A549 (cell line): Measurements from ENCODE around the gene AGAP3. TPM values are rescaled to one million over a fixed set of nuclear protein-coding genes. Genes with fewer than 3 reads are reported as not detected.

ENCODE experiments used
- ATAC-seq, 2 experiments: fragments of 200-7000 bp in 1 of 2; fragments of >200 bp in 1 of 2; cut with Nextera tagmentation in 1 of 2; cut with Tn5 transposase in 1 of 2; 3 replicates each; pipeline versions ENCODE4 v1.8.0 to v1.9.1; 2018 to 2020; ENCODE audit warnings: mild to moderate bottlenecking in 1 of 2, moderate library complexity in 1 of 2
- CTCF ChIA-PET: fragments of 300-600 bp; sonication (Branson Sonifier 250); formaldehyde crosslinking; extraction: SDS; loops from one replicate; lab custom pipeline; 2021; ENCODE audit warnings: antibody characterized with exemption, inconsistent platforms; lab: Yijun Ruan, JAX
- POLR2A ChIA-PET: fragments of 350-600 bp; formaldehyde crosslinking; extraction: SDS; loops from one replicate; lab custom pipeline; 2021; ENCODE audit warnings: antibody characterized with exemption, inconsistent platforms; lab: Yijun Ruan, JAX
- DNase-seq, 2 experiments: peaks; one replicate each; pipeline versions ENCODE4 v3.0.0 to v3.0.0-alpha.2; 2011 to 2016; ENCODE audit warnings: low read depth in 1 of 2, low spot score in 1 of 2
- FAIRE-seq: peaks from 2 replicates; lab custom pipeline; 2011; peaks lifted over from hg19 to GRCh38; lab: Jason Lieb, UNC
- H3K27ac ChIP-seq, 2 experiments: fragments of >200 bp; sonication (Bioruptor Twin); formaldehyde crosslinking; 3 replicates each; pipeline ENCODE4 v1.5.1; 2016 to 2017
- H3K4me1 ChIP-seq: fragments of >200 bp; sonication (Bioruptor Twin); formaldehyde crosslinking; 3 replicates; pipeline ENCODE4 v1.6.1; 2016
- H3K4me2 ChIP-seq: fragments of >200 bp; sonication (Bioruptor Twin); formaldehyde crosslinking; 3 replicates; pipeline ENCODE4 v1.6.1; 2016
- H3K4me3 ChIP-seq: fragments of >200 bp; sonication (Bioruptor Twin); formaldehyde crosslinking; 3 replicates; pipeline ENCODE4 v1.5.1; 2016
- H3K9me3 ChIP-seq: fragments of >200 bp; sonication (Bioruptor Twin); formaldehyde crosslinking; 3 replicates; pipeline ENCODE4 v1.6.1; 2016
- BHLHE40 ChIP-seq: IDR thresholded peaks from 2 replicates; pipeline ENCODE4 v1.6.1; 2012; ENCODE audit warnings: low read depth, low read length, inconsistent platforms
- FOXS1 ChIP-seq: fragments of 250-450 bp; sonication (Bioruptor Pico); IDR thresholded peaks from 2 replicates; pipeline ENCODE4 v1.5.0; 2020; ENCODE audit warnings: mild to moderate bottlenecking, moderate library complexity
- HDAC2 ChIP-seq: fragments of 200-600 bp; sonication (generic); IDR thresholded peaks from 2 replicates; pipeline ENCODE4 v1.6.1; 2016
- HEYL ChIP-seq: fragments of 250-450 bp; sonication (Bioruptor Pico); IDR thresholded peaks from 2 replicates; pipeline ENCODE4 v1.8.0; 2021; ENCODE audit warnings: mild to moderate bottlenecking, moderate library complexity
- KDM1A ChIP-seq: fragments of 200-600 bp; sonication (generic); IDR thresholded peaks from 2 replicates; pipeline ENCODE4 v1.6.1; 2016; ENCODE audit warnings: low read depth, mild to moderate bottlenecking
- NPAS2 ChIP-seq: fragments of 250-450 bp; sonication (Bioruptor Pico); IDR thresholded peaks from 2 replicates; pipeline ENCODE4 v1.8.0; 2022; ENCODE audit warnings: mild to moderate bottlenecking, moderate library complexity, borderline replicate concordance
- POLR2A ChIP-seq: IDR thresholded peaks from 2 replicates; pipeline ENCODE4 v1.6.1; 2012; ENCODE audit warnings: mild to moderate bottlenecking, low read length
- POLR2AphosphoS2 ChIP-seq: conservative IDR thresholded peaks from 2 replicates; pipeline ENCODE4 v1.6.1; 2012; ENCODE audit warnings: low read length, improper control_type of control experiment, inconsistent platforms
- SMC3 ChIP-seq: fragments of >200 bp; sonication (Bioruptor Twin); formaldehyde crosslinking; IDR thresholded peaks from 3 replicates; pipeline ENCODE4 v1.6.1; 2018; ENCODE audit warnings: inconsistent platforms
- ZFP36 ChIP-seq: fragments of 450-650 bp; IDR thresholded peaks from 2 replicates; pipeline ENCODE4 v1.6.1; 2014; ENCODE audit warnings: borderline replicate concordance; ENCODE audit not compliant: partially characterized antibody
- ZSCAN20 ChIP-seq: fragments of 250-450 bp; sonication (Bioruptor Pico); IDR thresholded peaks from 2 replicates; pipeline ENCODE4 v1.8.0; 2022; ENCODE audit warnings: mild to moderate bottlenecking, moderate library complexity
- WGBS: methylation state at CpG from one replicate; pipeline ENCODE4 v1.1.6; 2017; ENCODE audit errors: missing lambda C conversion rate; 5-methylcytosine and 5-hydroxymethylcytosine counted together
- polyA plus RNA-seq, 4 experiments: library from polyadenylated mRNA; depleted of rRNA in 3 of 4; stranded (reverse); fragments of >200 nt; fragmentation: RNase III in 1 of 4; extraction: RNeasy Plus Mini Kit Qiagen cat#74134 plus additional on column Dnase treatment in 1 of 4; gene quantifications; 2 replicates in 3 of 4; 3 replicates in 1 of 4; pipeline ENCODE4 v1.2.3, GENCODE V29; 2011 to 2017
- TF ChIP-seq, protein P1 (sequence below): fragments of 200-600 bp; sonication (generic); IDR thresholded peaks from 2 replicates; pipeline ENCODE4 v1.6.1; 2016; ENCODE audit warnings: antibody characterized with exemption, mild to moderate bottlenecking, moderate library complexity

Gene AGAP3
- polyA plus RNA-seq, 2 of the 4 experiments (the other 2 are of a cell fraction): 33.8 to 45.9 TPM

- WGBS: 92% methylated on average over 10 of the region's 11 CpGs
- FAIRE-seq: no peak
- POLR2A ChIA-PET: no interaction called here
These were observed 41.0 kb upstream of the AGAP3 start for GRCh38 chr7:151045262-151045661.

DNA sequence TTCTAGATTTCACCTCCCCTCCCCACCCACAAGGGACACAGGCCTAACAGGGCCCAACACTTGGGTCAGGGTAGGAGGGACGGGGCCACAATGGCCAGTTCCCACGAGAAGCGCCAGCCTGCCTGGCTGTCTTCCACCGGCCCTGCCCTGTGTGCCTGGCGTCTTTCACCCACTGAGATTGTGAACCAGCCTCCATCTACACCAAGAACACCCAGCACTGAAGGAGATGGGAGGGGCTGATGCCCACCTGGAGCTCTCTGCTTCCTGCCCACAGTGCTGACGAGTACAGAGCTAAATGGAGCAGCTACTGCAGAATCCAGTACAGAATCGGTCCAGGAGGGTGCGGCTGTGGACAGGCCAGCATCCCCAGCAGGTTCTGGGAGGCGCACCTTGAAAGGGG lies 40.3 kb upstream of the AGAP3 start:
- FAIRE-seq (no peak), DNase-seq (no peak)
- Histone ChIP-seq H3K9me3 (no peaks in the 10 kb centered on the region), H3K4me1 (peaks cover 7% of the 10 kb centered on the region; the same call in 1 of the 3 replicates)
- 90% methylated on average over 5 of the region's 9 CpGs for WGBS
- TF ChIP-seq FOXS1 (CRISPR knock-in tag): no peak
- no peak for TF ChIP-seq HEYL (CRISPR knock-in tag)
- TF ChIP-seq POLR2AphosphoS2: no peak
- TF ChIP-seq, all 56 proteins: peak for 0
- no peak overlapping the region for H3K27ac ChIP-seq
- POLR2A ChIA-PET: interaction anchor here (1.2 kb wide), 1 partner anchor 18 kb away, joined by 5 read pairs; the partner anchor contains the start of gene ABCB8
- no peak overlapping the region for H3K4me2 ChIP-seq
- H3K4me3 ChIP-seq: no peak overlapping the region
- CTCF ChIA-PET: interaction anchor here (1.4 to 1.5 kb wide), 2 partner anchors 13 to 27 kb away, joined by 6 read pairs; no protein-coding TSS in a partner anchor
- no peak for ATAC-seq

More at GRCh38 chr7:151045262-151045661, 41.0 kb upstream of the AGAP3 start:
- H3K4me1 ChIP-seq: peaks cover 12% of the 10 kb centered on the region
- CTCF ChIA-PET: interaction anchor here (1.4 to 1.9 kb wide), 3 partner anchors 13 to 65 kb away, joined by 5 to 6 read pairs (median 6); no protein-coding TSS in a partner anchor
- H3K9me3 ChIP-seq: no peaks in the 10 kb centered on the region
- no peak overlapping the region for H3K4me3 ChIP-seq
- DNase-seq (no peak), ATAC-seq (no peak)
- H3K4me2 ChIP-seq: no peak overlapping the region
- H3K27ac ChIP-seq: no peak overlapping the region
- TF ChIP-seq POLR2A (no peak), KDM1A (no peak), HDAC2 (no peak), POLR2AphosphoS2 (no peak), BHLHE40 (no peak), NPAS2 (no peak), SMC3 (no peak)

DNA sequence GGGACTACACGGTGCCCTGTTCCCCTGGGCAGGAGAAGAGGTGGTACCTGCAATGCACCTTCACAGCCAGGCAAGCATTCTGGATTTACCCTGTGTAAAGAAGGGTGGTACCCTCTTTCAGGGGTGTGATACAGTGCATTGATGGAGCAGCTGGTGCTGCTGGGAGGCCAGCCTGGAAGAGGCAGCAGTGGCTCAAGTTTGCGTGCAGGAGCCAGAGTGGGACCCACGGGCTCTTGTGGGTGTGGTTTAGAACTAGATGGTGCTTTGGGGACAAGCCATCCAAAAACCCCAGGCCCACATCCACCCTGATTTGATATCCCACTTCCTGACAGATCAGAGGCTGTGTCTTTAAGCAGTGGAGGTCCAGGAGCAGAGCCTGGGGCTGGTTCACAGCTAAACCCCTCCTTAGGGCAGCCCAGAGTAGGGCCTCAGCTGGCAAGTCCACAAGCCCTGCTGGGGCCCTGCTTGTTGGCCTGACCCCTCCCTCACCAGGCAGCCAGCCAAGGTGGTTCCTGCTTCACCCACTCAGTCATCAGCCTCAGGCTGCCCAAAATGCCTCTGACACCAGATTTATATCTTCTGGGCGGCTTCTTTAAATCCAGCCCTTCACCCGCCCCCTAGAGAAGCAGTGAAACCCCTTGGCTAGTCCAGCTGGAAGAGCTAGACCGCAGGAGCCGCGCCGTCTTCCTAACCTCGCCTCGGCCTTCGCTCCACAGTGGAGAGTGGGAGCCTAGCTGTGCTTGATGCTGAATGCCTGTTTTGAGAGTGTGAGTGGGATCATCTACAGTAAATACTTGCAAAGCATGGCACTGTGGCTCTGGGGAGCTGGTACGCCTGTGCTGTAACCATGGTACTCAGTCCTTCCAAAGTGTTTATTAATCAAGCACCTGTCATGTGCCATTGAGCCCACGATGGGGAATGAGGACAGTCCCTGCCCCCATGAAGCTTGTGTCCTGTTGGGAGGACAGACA lies 39.4 kb upstream of the AGAP3 start:
- ChIA-PET POLR2A (interaction anchor here (1.2 to 1.8 kb wide), 2 partner anchors 8 to 19 kb away, joined by 5 to 9 read pairs; partner anchors contain the start of gene ABCB8), CTCF (interaction anchor here (0.6 to 1.0 kb wide), 4 partner anchors 29 to 1312 kb away, joined by 3 read pairs; no protein-coding TSS in a partner anchor)
- no peak for DNase-seq
- no peaks in the 10 kb centered on the region for H3K9me3 ChIP-seq
- no peak overlapping the region for H3K4me3 ChIP-seq
- FAIRE-seq: no peak
- peaks cover 7% of the 10 kb centered on the region; the same call in 1 of the 3 replicates for H3K4me1 ChIP-seq
- peak overlapping the region in 1 of 2 experiments; percentile 21; a peak in 1 of 6 replicates for H3K27ac ChIP-seq
- peak; percentile 70 for TF ChIP-seq ZFP36
- TF ChIP-seq, protein P1, sequence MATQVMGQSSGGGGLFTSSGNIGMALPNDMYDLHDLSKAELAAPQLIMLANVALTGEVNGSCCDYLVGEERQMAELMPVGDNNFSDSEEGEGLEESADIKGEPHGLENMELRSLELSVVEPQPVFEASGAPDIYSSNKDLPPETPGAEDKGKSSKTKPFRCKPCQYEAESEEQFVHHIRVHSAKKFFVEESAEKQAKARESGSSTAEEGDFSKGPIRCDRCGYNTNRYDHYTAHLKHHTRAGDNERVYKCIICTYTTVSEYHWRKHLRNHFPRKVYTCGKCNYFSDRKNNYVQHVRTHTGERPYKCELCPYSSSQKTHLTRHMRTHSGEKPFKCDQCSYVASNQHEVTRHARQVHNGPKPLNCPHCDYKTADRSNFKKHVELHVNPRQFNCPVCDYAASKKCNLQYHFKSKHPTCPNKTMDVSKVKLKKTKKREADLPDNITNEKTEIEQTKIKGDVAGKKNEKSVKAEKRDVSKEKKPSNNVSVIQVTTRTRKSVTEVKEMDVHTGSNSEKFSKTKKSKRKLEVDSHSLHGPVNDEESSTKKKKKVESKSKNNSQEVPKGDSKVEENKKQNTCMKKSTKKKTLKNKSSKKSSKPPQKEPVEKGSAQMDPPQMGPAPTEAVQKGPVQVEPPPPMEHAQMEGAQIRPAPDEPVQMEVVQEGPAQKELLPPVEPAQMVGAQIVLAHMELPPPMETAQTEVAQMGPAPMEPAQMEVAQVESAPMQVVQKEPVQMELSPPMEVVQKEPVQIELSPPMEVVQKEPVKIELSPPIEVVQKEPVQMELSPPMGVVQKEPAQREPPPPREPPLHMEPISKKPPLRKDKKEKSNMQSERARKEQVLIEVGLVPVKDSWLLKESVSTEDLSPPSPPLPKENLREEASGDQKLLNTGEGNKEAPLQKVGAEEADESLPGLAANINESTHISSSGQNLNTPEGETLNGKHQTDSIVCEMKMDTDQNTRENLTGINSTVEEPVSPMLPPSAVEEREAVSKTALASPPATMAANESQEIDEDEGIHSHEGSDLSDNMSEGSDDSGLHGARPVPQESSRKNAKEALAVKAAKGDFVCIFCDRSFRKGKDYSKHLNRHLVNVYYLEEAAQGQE: no peak
- no peak for TF ChIP-seq ZSCAN20 (CRISPR knock-in tag)
- H3K4me2 ChIP-seq: no peak overlapping the region
- peak in 1 of 2 experiments; percentile 7; a peak in 2 of 6 replicates for ATAC-seq
- whole genome bisulfite sequencing: 78% methylated on average over 13 of the region's 14 CpGs
